SK-N-SH treated with all-trans-retinoic acid at 6 μM for 48 hours (cell line): ENCODE data around the gene ARHGEF16.

Source experiments
- PPARA ChIP-seq: fragments of 250-450 bp; sonication (Bioruptor Pico); IDR thresholded peaks from 2 replicates; pipeline ENCODE4 v1.5.0; 2020; ENCODE audit warnings: mild to moderate bottlenecking, borderline replicate concordance
- TF ChIP-seq, protein P1 (sequence below): fragments of 250-450 bp; sonication (Bioruptor Pico); IDR thresholded peaks from 2 replicates; pipeline ENCODE4 v1.8.0; 2020; ENCODE audit warnings: mild to moderate bottlenecking, moderate library complexity, borderline replicate concordance

DNA sequence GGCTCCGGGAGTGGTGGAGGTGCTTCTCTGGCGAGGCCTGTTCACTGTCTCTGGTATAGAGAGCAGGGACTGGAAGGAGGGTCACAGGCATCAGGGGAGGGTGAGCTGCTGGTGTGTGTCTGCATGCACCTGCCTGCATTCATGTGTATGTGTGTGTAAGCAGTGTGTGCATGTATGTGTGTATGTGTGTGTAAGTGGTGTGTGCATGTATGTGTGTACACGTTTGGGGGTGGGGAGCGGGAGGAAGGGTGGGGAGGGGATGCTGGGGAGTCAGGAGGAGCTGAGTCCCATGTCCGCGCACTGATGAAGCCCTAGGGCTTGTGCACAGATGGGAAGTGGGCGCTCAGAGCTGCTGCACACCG, 49.0 kb downstream of the ARHGEF16 start:
- TF ChIP-seq PPARA (CRISPR knock-in tag): no peak
- TF ChIP-seq, protein P1, sequence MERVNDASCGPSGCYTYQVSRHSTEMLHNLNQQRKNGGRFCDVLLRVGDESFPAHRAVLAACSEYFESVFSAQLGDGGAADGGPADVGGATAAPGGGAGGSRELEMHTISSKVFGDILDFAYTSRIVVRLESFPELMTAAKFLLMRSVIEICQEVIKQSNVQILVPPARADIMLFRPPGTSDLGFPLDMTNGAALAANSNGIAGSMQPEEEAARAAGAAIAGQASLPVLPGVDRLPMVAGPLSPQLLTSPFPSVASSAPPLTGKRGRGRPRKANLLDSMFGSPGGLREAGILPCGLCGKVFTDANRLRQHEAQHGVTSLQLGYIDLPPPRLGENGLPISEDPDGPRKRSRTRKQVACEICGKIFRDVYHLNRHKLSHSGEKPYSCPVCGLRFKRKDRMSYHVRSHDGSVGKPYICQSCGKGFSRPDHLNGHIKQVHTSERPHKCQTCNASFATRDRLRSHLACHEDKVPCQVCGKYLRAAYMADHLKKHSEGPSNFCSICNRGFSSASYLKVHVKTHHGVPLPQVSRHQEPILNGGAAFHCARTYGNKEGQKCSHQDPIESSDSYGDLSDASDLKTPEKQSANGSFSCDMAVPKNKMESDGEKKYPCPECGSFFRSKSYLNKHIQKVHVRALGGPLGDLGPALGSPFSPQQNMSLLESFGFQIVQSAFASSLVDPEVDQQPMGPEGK (CRISPR knock-in tag): no peak
